ENCODE measurements around the gene FAP. TPM values are rescaled to one million over a fixed set of nuclear protein-coding genes. Genes with fewer than 3 reads are reported as not detected.

Gene FAP
- total and polyA plus RNA-seq, 2 of the 8 experiments (the other 6 are each of a cell fraction or from before 2014, with no cell fraction given): not detected

- Histone ChIP-seq H3K4me3 (ENCODE audit: extremely low read depth in 1 of 4, insufficient read depth in 2 of 4, low read depth in 3 of 4, low read length in 4 of 4) (no peak overlapping the region), H4K8ac (ENCODE audit: extremely low read depth, insufficient read depth, low read length) (no peak overlapping the region), H3K4me1 (replicated peaks in 1 of 4; ENCODE audit: control insufficient read depth in 3 of 4, insufficient read depth in 4 of 4, low read length in 3 of 4) (peaks cover 0 to 4% (median 0%) of the 10 kb centered on the region in 4 experiments; a peak in 1 of 7 replicates), H3K23me2 (ENCODE audit: low read depth, low read length) (no peaks in the 10 kb centered on the region), H2BK12ac (ENCODE audit: low read depth, low read length) (no peak overlapping the region), H2AFZ (ENCODE audit: low read length) (no peak overlapping the region), H3K79me1 (ENCODE audit: low read depth, low read length) (no peaks in the 10 kb centered on the region), H3K4ac (replicated peaks; ENCODE audit: insufficient read length, low read depth, low read length) (no peak overlapping the region), H3K18ac (ENCODE audit: extremely low read depth, low read length) (no peak overlapping the region), H2BK120ac (replicated peaks; ENCODE audit: low read depth, low read length) (no peak overlapping the region), H3K36me3 (ENCODE audit: control insufficient read depth in 2 of 4, insufficient read depth in 4 of 4, low read length in 3 of 4) (no peaks in the 10 kb centered on the region), H3K4me2 (ENCODE audit: insufficient read depth in 1 of 2, low read depth in 2 of 2, low read length in 2 of 2) (no peak overlapping the region), H3K27me3 (replicated peaks in 1 of 4; ENCODE audit: control insufficient read depth in 3 of 4, extremely low read depth in 1 of 4, insufficient read depth in 3 of 4, low read length in 3 of 4) (no peaks in the 10 kb centered on the region), H2BK5ac (ENCODE audit: low read depth, low read length) (no peak overlapping the region), H3K9me3 (ENCODE audit: insufficient read depth in 2 of 2, low read depth in 1 of 2, low read length in 1 of 2) (no peaks in the 10 kb centered on the region), H4K5ac (ENCODE audit: insufficient read length, low read depth, low read length) (no peak overlapping the region), H2BK20ac (ENCODE audit: low read length) (no peak overlapping the region), H3K27ac (ENCODE audit: low read depth, low read length) (no peak overlapping the region), H3K56ac (replicated peaks; ENCODE audit: insufficient read length, low read depth, low read length) (no peak overlapping the region), H4K91ac (replicated peaks; ENCODE audit: insufficient read length, low read length) (no peak overlapping the region), H3K23ac (ENCODE audit: insufficient read length) (no peak overlapping the region), H3K14ac (ENCODE audit: insufficient read length) (no peak overlapping the region), H3K79me2 (ENCODE audit: control insufficient read depth in 1 of 2, insufficient read depth in 2 of 2, low read length in 2 of 2) (no peaks in the 10 kb centered on the region), H2AK5ac (ENCODE audit: low read depth, low read length) (no peak overlapping the region), H4K20me1 (replicated peaks in 1 of 2; ENCODE audit: control insufficient read depth in 1 of 2, insufficient read depth in 2 of 2, low read length in 2 of 2) (no peaks in the 10 kb centered on the region), H3K9ac (replicated peaks in 1 of 4; ENCODE audit: extremely low read depth in 1 of 4, low read depth in 3 of 4, low read length in 3 of 4) (no peak overlapping the region; a peak in 1 of 7 replicates), H2BK15ac (ENCODE audit: low read length) (no peak overlapping the region)
- CTCF ChIA-PET (ENCODE audit: partially characterized antibody): interaction anchor here (1.0 to 1.3 kb wide), 3 partner anchors 8 to 45 kb away, joined by 3 to 5 read pairs (median 5); no protein-coding TSS in a partner anchor
- no peak for DNase-seq (ENCODE audit: low read depth in 1 of 2, low spot score in 2 of 2)
- no peak for FAIRE-seq
- WGBS, 2 experiments (ENCODE audit: extremely low coverage in 1 of 2, insufficient coverage in 1 of 2, insufficient read length in 1 of 2, insufficient replicate concordance in 2 of 2, low coverage in 1 of 2, low lambda C conversion rate in 2 of 2, missing lambda C conversion rate in 1 of 2): 94% methylated on average over 1 of the region's 1 CpG; no CpG with 5 or more reads in 1 of the 2 experiments
- TF ChIP-seq TCF12 (IDR thresholded peaks at IDR 0.05; ENCODE audit: low read depth, low read length): no peak
- TF ChIP-seq RAD21 (IDR thresholded peaks at IDR 0.05 in 1 of 2, conservative IDR thresholded peaks at IDR 0.05 in 1 of 2; ENCODE audit: low read depth in 2 of 2, low read length in 2 of 2): no peak
- no peak for TF ChIP-seq BCL11A (IDR thresholded peaks at IDR 0.05; ENCODE audit: low read depth in 2 of 2, low read length in 2 of 2)
- no peak for TF ChIP-seq RFX5 (IDR thresholded peaks at IDR 0.05; ENCODE audit: borderline replicate concordance, low read depth, low read length)
- no peak for TF ChIP-seq POLR2AphosphoS5 (IDR thresholded peaks at IDR 0.05; ENCODE audit: low read depth, low read length)
- TF ChIP-seq MAFK (IDR thresholded peaks at IDR 0.05; ENCODE audit: low read depth, low read length): no peak
- TF ChIP-seq JUN (IDR thresholded peaks at IDR 0.05; ENCODE audit: low read depth, low read length): no peak
- no peak for TF ChIP-seq CHD1 (IDR thresholded peaks at IDR 0.05; ENCODE audit: low read depth, low read length)
- POLR2A ChIA-PET (ENCODE audit: partially characterized antibody): no interaction called here
These were observed 23.2 kb upstream of the FAP start for GRCh38 chr2:162266460-162266760.

All from H1 (cell line).